Caco-2 (cell line): ENCODE measurements around the gene PCTP. TPM values are rescaled to one million over a fixed set of nuclear protein-coding genes. Genes with fewer than 3 reads are reported as not detected.

Experiments
- BruUV-seq: library from RNA; stranded (reverse); fragments of 400-500 nt; replicated peaks from 2 replicates; lab custom pipeline; 2021; lab: Mats Ljungman, UMichigan
- CTCF ChIA-PET: fragments of 300-600 bp; sonication (Branson Sonifier 250); formaldehyde crosslinking; loops from one replicate; lab custom pipeline; 2022; ENCODE audit warnings: antibody characterized with exemption; lab: Charles Lee
- POLR2A ChIA-PET: fragments of 300-600 bp; sonication (Branson Sonifier 250); formaldehyde crosslinking; loops from one replicate; lab custom pipeline; 2022; ENCODE audit warnings: antibody characterized with exemption; lab: Charles Lee
- DNase-seq, 2 experiments: peaks; one replicate each; pipeline versions ENCODE4 v3.0.0 to v3.0.0-alpha.2; 2020 to 2022
- H3K27me3 ChIP-seq: replicated peaks from 2 replicates; pipeline ENCODE4 v1.6.0; 2011; ENCODE audit warnings: low read length; ENCODE audit not compliant: control insufficient read depth, insufficient read depth
- H3K36me3 ChIP-seq: 2 replicates; pipeline ENCODE4 v1.5.1; 2011; ENCODE audit warnings: low read length; ENCODE audit not compliant: control insufficient read depth, insufficient read depth
- H3K4me1 ChIP-seq: fragments of 250-450 bp; sonication (Bioruptor Pico); 2 replicates; pipeline ENCODE4 v1.5.1; 2020; ENCODE audit warnings: mild to moderate bottlenecking
- H3K4me3 ChIP-seq: 2 replicates; pipeline ENCODE4 v1.5.1; 2011; ENCODE audit warnings: low read depth, mild to moderate bottlenecking, control low read depth, low read length
- H3K9me3 ChIP-seq: fragments of 250-450 bp; sonication (Bioruptor Pico); 2 replicates; pipeline ENCODE4 v1.5.1; 2020; ENCODE audit warnings: mild to moderate bottlenecking, moderate library complexity
- H3K27ac Mint-ChIP-seq: one replicate; pipeline ENCODE4 v1.8.0; 2022; ENCODE audit warnings: mixed read lengths; ENCODE audit not compliant: unreplicated experiment
- H3K27me3 Mint-ChIP-seq: one replicate; pipeline ENCODE4 v1.8.0; 2022; ENCODE audit warnings: mixed read lengths; ENCODE audit not compliant: insufficient read depth, unreplicated experiment
- H3K36me3 Mint-ChIP-seq: one replicate; pipeline ENCODE4 v1.8.0; 2022; ENCODE audit warnings: mild to moderate bottlenecking, mixed read lengths; ENCODE audit not compliant: insufficient read depth, unreplicated experiment
- H3K4me1 Mint-ChIP-seq: one replicate; pipeline ENCODE4 v1.8.0; 2022; ENCODE audit warnings: low read depth, mixed read lengths; ENCODE audit not compliant: unreplicated experiment
- H3K4me3 Mint-ChIP-seq: one replicate; pipeline ENCODE4 v1.8.0; 2022; ENCODE audit warnings: mild to moderate bottlenecking, moderate library complexity, mixed read lengths; ENCODE audit not compliant: unreplicated experiment
- H3K9me3 Mint-ChIP-seq: one replicate; pipeline ENCODE4 v1.8.0; 2022; ENCODE audit warnings: mixed read lengths; ENCODE audit not compliant: unreplicated experiment
- intact Hi-C: fragments of 100-400 bp; cut with micrococcal nuclease; formaldehyde crosslinking; loops from one replicate; pipeline ENCODE4 v1.10.0; 2022; ENCODE audit not compliant: unreplicated experiment
- total RNA-seq: library from RNA; stranded (reverse); gene quantifications from 2 replicates; pipeline ENCODE4 v1.2.3, GENCODE V29; 2022
- TF ChIP-seq, protein P1 (sequence below), 2 experiments: fragments of 200-600 bp in 1 of 2; IDR thresholded peaks; 1 replicate in 1 of 2; 2 replicates in 1 of 2; pipeline versions ENCODE4 v1.5.1 to v1.8.0; 2011 to 2022; ENCODE audit warnings: antibody characterized with exemption in 1 of 2, control low read depth in 1 of 2, inconsistent platforms in 1 of 2, low read depth in 1 of 2, low read length in 1 of 2, mild to moderate bottlenecking in 1 of 2, moderate library complexity in 1 of 2; ENCODE audit not compliant: insufficient read depth in 1 of 2, severe bottlenecking in 1 of 2, unreplicated experiment in 1 of 2

PCTP gene
- total RNA-seq, 1 experiment from 2014 or later = 16.7 TPM

DNA sequence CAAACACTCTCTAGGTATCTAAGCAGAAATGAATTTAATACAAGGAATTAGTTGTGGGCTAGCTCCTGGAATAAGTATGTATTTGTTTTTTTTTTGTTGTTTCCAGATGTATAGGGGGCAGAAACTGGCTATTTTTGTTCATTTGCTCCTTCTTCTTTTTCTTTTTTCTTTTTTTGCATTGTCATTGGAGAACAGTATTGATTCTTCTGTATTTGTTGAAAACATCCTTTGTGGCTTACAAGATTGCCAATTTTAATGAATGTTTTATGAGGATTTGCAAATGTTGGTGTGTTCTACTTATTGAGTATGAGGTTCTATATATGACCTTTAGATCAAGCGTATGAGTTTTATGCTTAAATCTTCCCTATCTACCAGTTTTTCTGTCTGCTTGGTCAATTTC, 5.6 kb upstream of the PCTP start:
- H3K36me3 Mint-ChIP-seq = no peaks in the 10 kb centered on the region
- no peaks in the 10 kb centered on the region for H3K27me3 ChIP-seq
- H3K36me3 ChIP-seq = no peaks in the 10 kb centered on the region
- H3K4me1 ChIP-seq = no peaks in the 10 kb centered on the region
- intact Hi-C loops = no loop called here
- no peaks in the 10 kb centered on the region for H3K9me3 ChIP-seq
- BruUV-seq = no TSS peak
- no peaks in the 10 kb centered on the region for H3K9me3 Mint-ChIP-seq
- no peak overlapping the region for H3K4me3 Mint-ChIP-seq
- peaks cover 15% of the 10 kb centered on the region for H3K27me3 Mint-ChIP-seq
- POLR2A ChIA-PET = no interaction called here
- no peak overlapping the region for H3K4me3 ChIP-seq
- no peak overlapping the region for H3K27ac Mint-ChIP-seq
- TF ChIP-seq, protein P1, sequence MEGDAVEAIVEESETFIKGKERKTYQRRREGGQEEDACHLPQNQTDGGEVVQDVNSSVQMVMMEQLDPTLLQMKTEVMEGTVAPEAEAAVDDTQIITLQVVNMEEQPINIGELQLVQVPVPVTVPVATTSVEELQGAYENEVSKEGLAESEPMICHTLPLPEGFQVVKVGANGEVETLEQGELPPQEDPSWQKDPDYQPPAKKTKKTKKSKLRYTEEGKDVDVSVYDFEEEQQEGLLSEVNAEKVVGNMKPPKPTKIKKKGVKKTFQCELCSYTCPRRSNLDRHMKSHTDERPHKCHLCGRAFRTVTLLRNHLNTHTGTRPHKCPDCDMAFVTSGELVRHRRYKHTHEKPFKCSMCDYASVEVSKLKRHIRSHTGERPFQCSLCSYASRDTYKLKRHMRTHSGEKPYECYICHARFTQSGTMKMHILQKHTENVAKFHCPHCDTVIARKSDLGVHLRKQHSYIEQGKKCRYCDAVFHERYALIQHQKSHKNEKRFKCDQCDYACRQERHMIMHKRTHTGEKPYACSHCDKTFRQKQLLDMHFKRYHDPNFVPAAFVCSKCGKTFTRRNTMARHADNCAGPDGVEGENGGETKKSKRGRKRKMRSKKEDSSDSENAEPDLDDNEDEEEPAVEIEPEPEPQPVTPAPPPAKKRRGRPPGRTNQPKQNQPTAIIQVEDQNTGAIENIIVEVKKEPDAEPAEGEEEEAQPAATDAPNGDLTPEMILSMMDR (IDR thresholded peaks at IDR 0.05; ENCODE audit: insufficient read depth in 1 of 2, low read depth in 1 of 2, low read length in 1 of 2, severe bottlenecking in 1 of 2, unreplicated experiment in 1 of 2) = no peak
- CTCF ChIA-PET = no interaction called here
- no peaks in the 10 kb centered on the region for H3K4me1 Mint-ChIP-seq
- no peak for DNase-seq

DNA sequence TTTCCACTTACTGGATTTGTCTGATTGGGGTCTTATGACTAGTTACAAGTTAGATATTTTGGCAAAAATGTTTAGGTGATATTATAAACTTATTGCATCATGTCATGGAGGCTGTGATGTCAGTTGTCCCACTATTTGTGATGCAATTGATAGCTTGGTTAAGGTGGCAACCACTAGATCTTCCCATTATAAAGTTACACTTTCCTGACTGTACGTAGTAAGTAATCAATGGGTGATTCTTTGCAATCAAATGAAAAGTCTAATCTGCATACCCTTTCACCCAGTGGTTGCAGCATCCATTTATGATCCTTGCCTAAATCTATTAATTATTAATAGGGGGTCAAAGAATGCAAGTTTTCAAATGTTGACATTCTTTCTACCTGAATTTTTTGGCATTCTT, 4.4 kb upstream of the PCTP start:
- no peak for DNase-seq
- Histone ChIP-seq H3K4me1 (no peaks in the 10 kb centered on the region), H3K4me3 (no peak overlapping the region), H3K27me3 (no peaks in the 10 kb centered on the region), H3K9me3 (no peaks in the 10 kb centered on the region), H3K36me3 (no peaks in the 10 kb centered on the region)
- Mint-ChIP-seq H3K9me3 (no peaks in the 10 kb centered on the region), H3K4me3 (no peak overlapping the region), H3K36me3 (peaks cover 6% of the 10 kb centered on the region), H3K4me1 (peaks cover 8% of the 10 kb centered on the region), H3K27me3 (peaks cover 12% of the 10 kb centered on the region), H3K27ac (no peak overlapping the region)
- TF ChIP-seq, protein P1 (IDR thresholded peaks at IDR 0.05; ENCODE audit: insufficient read depth in 1 of 2, low read depth in 1 of 2, low read length in 1 of 2, severe bottlenecking in 1 of 2, unreplicated experiment in 1 of 2) = no peak
- ChIA-PET CTCF (no interaction called here), POLR2A (no interaction called here)
- no TSS peak for BruUV-seq
- intact Hi-C loops = no loop called here

DNA sequence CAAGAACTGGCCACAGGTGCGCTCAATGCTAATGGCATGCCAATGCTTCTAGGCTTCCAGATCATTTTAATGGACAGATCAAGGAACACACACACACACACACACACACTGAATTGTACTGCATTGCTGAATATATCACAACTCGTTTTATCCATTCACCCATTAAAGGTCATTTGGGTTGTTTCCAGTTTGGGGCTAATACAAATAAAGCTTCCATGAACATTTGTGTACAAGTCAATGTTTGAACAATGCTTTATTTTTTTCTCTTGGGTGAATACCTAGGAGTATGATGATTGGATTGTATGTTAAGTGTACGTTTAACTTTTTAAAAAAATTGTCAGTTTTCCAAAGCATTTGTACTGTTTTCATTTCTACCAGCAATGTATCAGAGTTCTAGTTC, 3.6 kb upstream of the PCTP start:
- TF ChIP-seq, protein P1 (IDR thresholded peaks at IDR 0.05; ENCODE audit: insufficient read depth in 1 of 2, low read depth in 1 of 2, low read length in 1 of 2, severe bottlenecking in 1 of 2, unreplicated experiment in 1 of 2) = no peak
- H3K4me3 ChIP-seq = no peak overlapping the region
- H3K4me3 Mint-ChIP-seq = no peak overlapping the region
- H3K27ac Mint-ChIP-seq = no peak overlapping the region
- H3K9me3 ChIP-seq = no peaks in the 10 kb centered on the region
- CTCF ChIA-PET = no interaction called here
- H3K4me1 Mint-ChIP-seq = peaks cover 8% of the 10 kb centered on the region
- no peak for DNase-seq
- POLR2A ChIA-PET = no interaction called here
- peaks cover 12% of the 10 kb centered on the region for H3K27me3 Mint-ChIP-seq
- H3K36me3 Mint-ChIP-seq = peaks cover 6% of the 10 kb centered on the region
- BruUV-seq = no TSS peak
- intact Hi-C loops = no loop called here
- no peaks in the 10 kb centered on the region for H3K36me3 ChIP-seq
- H3K4me1 ChIP-seq = 0 out of 2 replicates have a peak, but pooled peaks cover 6% of the 10 kb centered on the region
- no peaks in the 10 kb centered on the region for H3K9me3 Mint-ChIP-seq
- no peaks in the 10 kb centered on the region for H3K27me3 ChIP-seq
